NT2/D1 (cell line): ENCODE data around the gene CFC1.
"Not testable (repeated sequence)": the region's sequence is repeated elsewhere in the genome, so short reads cannot be mapped to it uniquely, and the experiment has no call there.

Experiments
- SUZ12 ChIP-seq: IDR thresholded peaks from 2 replicates; pipeline ENCODE4 v1.6.1; 2011; ENCODE audit not compliant: insufficient read length, insufficient read depth; ENCODE audit errors: extremely low read depth
- YY1 ChIP-seq: IDR thresholded peaks from 2 replicates; pipeline ENCODE4 v1.6.1; 2011; ENCODE audit not compliant: insufficient read length, insufficient read depth
- ZNF274 ChIP-seq: IDR thresholded peaks from 2 replicates; pipeline ENCODE4 v1.6.1; 2011; ENCODE audit warnings: mild to moderate bottlenecking, low read depth, low read length

- not testable (repeated sequence) for TF ChIP-seq ZNF274, YY1, SUZ12
Measured at GRCh38 chr2:130594011-130594410, 5.4 kb downstream of the CFC1 start.
